Measurements from ENCODE around the gene MOB3A. TPM values are rescaled to one million over a fixed set of nuclear protein-coding genes. Genes with fewer than 3 reads are reported as not detected.
"Not testable (repeated sequence)": the region's sequence is repeated elsewhere in the genome, so short reads cannot be mapped to it uniquely, and the experiment has no call there.

The MOB3A gene
- total and polyA plus RNA-seq, 3 donors from 2014 or later = 17.8 to 31.6 (median 22.8) TPM

DNA sequence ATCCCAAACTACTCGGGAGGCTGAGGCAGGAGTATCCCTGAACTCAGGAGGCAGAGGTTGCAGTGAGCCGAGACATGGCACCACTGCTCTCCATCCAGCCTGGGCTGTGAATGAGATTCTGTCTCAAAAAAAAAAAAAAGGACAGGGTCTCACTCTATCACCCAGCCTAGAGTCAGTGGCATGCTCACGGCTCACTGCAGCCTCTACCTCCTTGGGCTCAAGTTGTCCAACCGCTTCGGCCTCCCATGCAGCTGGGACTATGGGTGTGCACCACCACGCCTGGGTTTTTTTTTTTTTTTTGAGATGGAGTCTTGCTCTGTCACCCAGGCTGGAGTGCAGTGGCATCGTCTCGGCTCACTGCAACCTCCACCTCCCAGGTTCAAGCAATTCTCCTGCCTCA, 59.7 kb downstream of the MOB3A start:
- TF ChIP-seq CTCF (IDR thresholded peaks at IDR 0.05) = no peak
- no peak for TF ChIP-seq POLR2A (IDR thresholded peaks at IDR 0.05)
- Histone ChIP-seq H3K27ac (no peak overlapping the region), H3K9me3 (no peaks in the 10 kb centered on the region), H3K36me3 (ENCODE audit: low read depth, missing control alignments) (no peaks in the 10 kb centered on the region), H3K4me1 (peaks cover 45% of the 10 kb centered on the region), H3K4me3 (no peak overlapping the region), H3K27me3 (no peaks in the 10 kb centered on the region)
- no peak for DNase-seq
- intact Hi-C loops (cut with DNase I; ENCODE audit: low total_unique reads) = no loop called here
- WGBS, 2 donors = 78 to 82% methylated on average over 8 of the region's 8 CpGs

DNA sequence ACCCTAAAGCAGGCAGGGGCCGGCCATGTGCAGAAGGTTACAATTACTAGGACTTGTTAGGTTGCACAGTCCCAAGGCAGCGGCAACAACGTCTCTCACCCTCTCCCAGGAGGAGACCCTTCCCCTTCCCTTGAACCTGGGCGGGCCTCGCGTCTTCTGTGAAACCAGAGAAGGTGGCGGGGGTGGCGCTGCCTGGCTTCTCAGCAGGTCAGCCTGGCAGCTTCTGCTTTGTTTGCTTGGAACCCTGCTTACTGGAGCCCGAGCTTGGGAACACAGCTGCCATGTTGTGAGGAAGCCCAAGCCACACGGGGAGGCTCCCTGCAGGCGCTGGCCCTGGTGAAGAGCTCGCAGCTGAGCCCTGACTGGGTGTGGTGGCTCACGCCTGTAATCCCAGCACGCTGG, 60.5 kb downstream of the MOB3A start:
- H3K4me3 ChIP-seq = peak overlapping the region in 1 of 2 donors; percentile 20
- no peaks in the 10 kb centered on the region for H3K9me3 ChIP-seq
- H3K27me3 ChIP-seq = no peaks in the 10 kb centered on the region
- H3K36me3 ChIP-seq (ENCODE audit: low read depth, missing control alignments) = no peaks in the 10 kb centered on the region
- H3K4me1 ChIP-seq = peaks cover 39% of the 10 kb centered on the region
- DNase-seq = no peak
- no peak overlapping the region for H3K27ac ChIP-seq
- intact Hi-C loops (cut with DNase I; ENCODE audit: low total_unique reads) = no loop called here
- 63 to 100% methylated on average over 1 to 14 of the region's 14 CpGs for WGBS, 2 donors
- TF ChIP-seq POLR2A (IDR thresholded peaks at IDR 0.05) (no peak), CTCF (IDR thresholded peaks at IDR 0.05) (no peak)

DNA sequence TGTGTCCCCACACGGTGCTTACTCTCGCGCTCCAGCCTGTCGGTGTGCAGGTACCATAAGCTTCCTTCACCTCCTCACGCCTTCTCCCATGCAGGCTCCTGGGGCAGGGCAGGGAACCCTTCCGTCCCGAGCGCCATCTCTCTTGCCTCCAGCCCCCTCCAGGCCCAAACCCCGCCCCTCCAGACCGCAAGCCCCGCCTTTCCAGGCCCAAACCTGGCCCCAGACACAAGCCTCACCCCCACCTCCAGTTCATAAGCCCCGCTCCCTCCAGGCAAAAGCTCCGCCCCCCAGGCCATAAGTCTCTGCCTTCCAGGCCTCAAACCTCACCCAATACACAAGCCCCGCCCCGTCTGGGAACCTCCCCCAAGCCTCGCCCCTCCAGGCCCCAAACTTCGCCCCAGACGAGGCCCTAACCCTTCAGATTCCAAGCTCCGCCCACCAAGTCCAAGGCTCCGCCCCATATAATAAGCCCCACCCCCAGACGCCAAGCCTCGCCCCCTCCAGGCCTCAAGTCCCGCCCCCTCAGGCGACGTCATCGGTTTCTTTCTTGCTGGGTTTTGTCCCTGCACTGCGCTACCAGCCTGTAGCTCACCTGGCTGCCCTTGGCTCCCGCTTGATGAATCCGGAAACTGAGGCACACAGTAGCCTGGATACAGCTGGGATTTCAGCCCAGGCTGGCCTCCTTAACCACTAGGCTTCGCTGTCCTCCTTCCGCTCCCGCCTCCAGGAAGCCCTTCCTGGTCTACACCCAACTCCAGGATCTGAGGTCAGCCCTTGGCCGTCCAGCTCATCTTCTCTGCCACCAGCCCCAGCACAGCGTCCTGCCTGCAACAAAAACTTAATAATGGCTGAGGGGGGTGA, 61.2 kb downstream of the MOB3A start:
- Histone ChIP-seq H3K4me3 (peak overlapping the region in 1 of 2 donors; percentile 20), H3K36me3 (ENCODE audit: low read depth, missing control alignments) (no peaks in the 10 kb centered on the region), H3K27me3 (no peaks in the 10 kb centered on the region), H3K4me1 (peaks cover 33% of the 10 kb centered on the region), H3K27ac (no peak overlapping the region), H3K9me3 (no peaks in the 10 kb centered on the region)
- intact Hi-C loops (cut with DNase I; ENCODE audit: low total_unique reads) = no loop called here
- TF ChIP-seq POLR2A (IDR thresholded peaks at IDR 0.05) (no peak), CTCF (IDR thresholded peaks at IDR 0.05) (no peak)
- 43 to 44% methylated on average over 31 to 34 of the region's 34 CpGs for WGBS, 2 donors
- peak; percentile 67 for DNase-seq

DNA sequence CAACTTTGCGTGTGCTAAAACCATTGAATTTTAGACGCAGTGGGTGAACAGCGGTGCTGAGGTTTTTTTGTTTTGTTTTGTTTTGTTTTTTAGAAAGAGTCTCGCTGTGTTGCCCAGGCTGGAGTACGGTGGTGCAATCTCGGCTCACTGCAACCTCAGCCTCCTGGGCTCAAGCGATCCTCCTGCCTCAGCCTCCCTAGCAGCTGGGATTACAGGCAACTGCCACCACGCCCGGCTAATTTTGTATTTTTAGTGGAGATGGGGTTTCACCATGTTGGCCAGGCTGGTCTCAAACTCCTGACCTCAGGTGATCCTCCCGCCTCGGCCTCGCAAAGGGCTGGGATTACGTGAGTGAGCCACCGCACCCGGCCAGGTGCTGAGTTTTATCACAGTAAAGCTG, 61.9 kb downstream of the MOB3A start:
- H3K9me3 ChIP-seq; H3K4me3 ChIP-seq; H3K36me3 ChIP-seq (ENCODE audit: low read depth, missing control alignments); H3K27ac ChIP-seq; intact Hi-C loops (cut with DNase I; ENCODE audit: low total_unique reads); H3K27me3 ChIP-seq; DNase-seq: not testable (repeated sequence)
- peaks cover 27% of the 10 kb centered on the region for H3K4me1 ChIP-seq
- 71 to 76% methylated on average over 15 of the region's 15 CpGs for WGBS, 2 donors

DNA sequence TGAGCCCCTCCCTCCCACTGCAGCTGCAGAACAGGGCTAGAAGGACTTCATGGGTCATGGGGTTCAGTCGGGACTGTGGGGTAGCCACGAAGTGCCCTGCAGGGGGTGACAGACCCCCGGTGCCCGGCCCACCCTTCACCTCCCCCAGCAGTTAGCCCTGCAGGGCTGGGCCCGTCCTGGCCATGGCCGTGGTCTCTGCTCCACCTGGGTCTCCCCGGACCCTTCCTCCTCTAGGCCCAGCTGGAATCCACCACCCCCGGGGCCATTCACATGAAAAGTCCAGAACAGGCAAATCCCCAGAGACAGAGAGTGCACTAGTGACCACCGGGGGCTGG, 62.3 kb downstream of the MOB3A start:
- H3K36me3 ChIP-seq (ENCODE audit: low read depth, missing control alignments) = no peaks in the 10 kb centered on the region
- no peak overlapping the region for H3K27ac ChIP-seq
- H3K4me1 ChIP-seq = peaks cover 22% of the 10 kb centered on the region
- H3K27me3 ChIP-seq = no peaks in the 10 kb centered on the region
- H3K4me3 ChIP-seq = no peak overlapping the region
- TF ChIP-seq CTCF (IDR thresholded peaks at IDR 0.05) = no peak
- TF ChIP-seq POLR2A (IDR thresholded peaks at IDR 0.05) = no peak
- WGBS, 2 donors = 56 to 66% methylated on average over 5 to 7 of the region's 9 CpGs
- H3K9me3 ChIP-seq = no peaks in the 10 kb centered on the region
- intact Hi-C loops (cut with DNase I; ENCODE audit: low total_unique reads) = no loop called here
- no peak for DNase-seq
